Keratinocyte (primary cell): ENCODE results near the gene CTNNBL1.

Experiments
- CTCF ChIP-seq, 3 experiments: IDR thresholded peaks in 1 of 3; conservative IDR thresholded peaks in 1 of 3; optimal IDR thresholded peaks in 1 of 3; 2 replicates in 2 of 3; 3 replicates in 1 of 3; pipeline versions ENCODE3 to v1.5.1; 2011; ENCODE audit warnings: low read length in 3 of 3, mild to moderate bottlenecking in 3 of 3, moderate library complexity in 2 of 3, control low read depth in 1 of 3, inconsistent platforms in 1 of 3; ENCODE audit not compliant: insufficient read depth in 2 of 3; ENCODE audit errors: extremely low read depth in 1 of 3
- EZH2 ChIP-seq: IDR thresholded peaks from one replicate; pipeline ENCODE4 v1.6.1; 2012; ENCODE audit warnings: inconsistent platforms, mild to moderate bottlenecking, low read length, moderate library complexity

- no peak for TF ChIP-seq CTCF (optimal IDR thresholded peaks at IDR 0.05 in 1 of 3, IDR thresholded peaks at IDR 0.05 in 1 of 3, conservative IDR thresholded peaks at IDR 0.05 in 1 of 3; ENCODE audit: extremely low read depth in 1 of 3, insufficient read depth in 2 of 3, low read length in 3 of 3)
- TF ChIP-seq EZH2: no peak
Measured at GRCh38 chr20:37676440-37676839, 17.4 kb upstream of the CTNNBL1 start.
